Measurements from ENCODE around the gene DOCK9. TPM values are rescaled to one million over a fixed set of nuclear protein-coding genes. Genes with fewer than 3 reads are reported as not detected.

Gene DOCK9, protein sequence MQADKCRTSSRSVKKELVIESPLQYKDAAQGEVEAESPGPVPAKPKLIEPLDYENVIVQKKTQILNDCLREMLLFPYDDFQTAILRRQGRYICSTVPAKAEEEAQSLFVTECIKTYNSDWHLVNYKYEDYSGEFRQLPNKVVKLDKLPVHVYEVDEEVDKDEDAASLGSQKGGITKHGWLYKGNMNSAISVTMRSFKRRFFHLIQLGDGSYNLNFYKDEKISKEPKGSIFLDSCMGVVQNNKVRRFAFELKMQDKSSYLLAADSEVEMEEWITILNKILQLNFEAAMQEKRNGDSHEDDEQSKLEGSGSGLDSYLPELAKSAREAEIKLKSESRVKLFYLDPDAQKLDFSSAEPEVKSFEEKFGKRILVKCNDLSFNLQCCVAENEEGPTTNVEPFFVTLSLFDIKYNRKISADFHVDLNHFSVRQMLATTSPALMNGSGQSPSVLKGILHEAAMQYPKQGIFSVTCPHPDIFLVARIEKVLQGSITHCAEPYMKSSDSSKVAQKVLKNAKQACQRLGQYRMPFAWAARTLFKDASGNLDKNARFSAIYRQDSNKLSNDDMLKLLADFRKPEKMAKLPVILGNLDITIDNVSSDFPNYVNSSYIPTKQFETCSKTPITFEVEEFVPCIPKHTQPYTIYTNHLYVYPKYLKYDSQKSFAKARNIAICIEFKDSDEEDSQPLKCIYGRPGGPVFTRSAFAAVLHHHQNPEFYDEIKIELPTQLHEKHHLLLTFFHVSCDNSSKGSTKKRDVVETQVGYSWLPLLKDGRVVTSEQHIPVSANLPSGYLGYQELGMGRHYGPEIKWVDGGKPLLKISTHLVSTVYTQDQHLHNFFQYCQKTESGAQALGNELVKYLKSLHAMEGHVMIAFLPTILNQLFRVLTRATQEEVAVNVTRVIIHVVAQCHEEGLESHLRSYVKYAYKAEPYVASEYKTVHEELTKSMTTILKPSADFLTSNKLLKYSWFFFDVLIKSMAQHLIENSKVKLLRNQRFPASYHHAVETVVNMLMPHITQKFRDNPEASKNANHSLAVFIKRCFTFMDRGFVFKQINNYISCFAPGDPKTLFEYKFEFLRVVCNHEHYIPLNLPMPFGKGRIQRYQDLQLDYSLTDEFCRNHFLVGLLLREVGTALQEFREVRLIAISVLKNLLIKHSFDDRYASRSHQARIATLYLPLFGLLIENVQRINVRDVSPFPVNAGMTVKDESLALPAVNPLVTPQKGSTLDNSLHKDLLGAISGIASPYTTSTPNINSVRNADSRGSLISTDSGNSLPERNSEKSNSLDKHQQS (N-terminal part only)
- total RNA-seq (2014; rRNA removed; shearing (Covaris generic); ENCODE audit: low replicate concordance) = 1.7 and 2.1 TPM in 2 replicates

DNA sequence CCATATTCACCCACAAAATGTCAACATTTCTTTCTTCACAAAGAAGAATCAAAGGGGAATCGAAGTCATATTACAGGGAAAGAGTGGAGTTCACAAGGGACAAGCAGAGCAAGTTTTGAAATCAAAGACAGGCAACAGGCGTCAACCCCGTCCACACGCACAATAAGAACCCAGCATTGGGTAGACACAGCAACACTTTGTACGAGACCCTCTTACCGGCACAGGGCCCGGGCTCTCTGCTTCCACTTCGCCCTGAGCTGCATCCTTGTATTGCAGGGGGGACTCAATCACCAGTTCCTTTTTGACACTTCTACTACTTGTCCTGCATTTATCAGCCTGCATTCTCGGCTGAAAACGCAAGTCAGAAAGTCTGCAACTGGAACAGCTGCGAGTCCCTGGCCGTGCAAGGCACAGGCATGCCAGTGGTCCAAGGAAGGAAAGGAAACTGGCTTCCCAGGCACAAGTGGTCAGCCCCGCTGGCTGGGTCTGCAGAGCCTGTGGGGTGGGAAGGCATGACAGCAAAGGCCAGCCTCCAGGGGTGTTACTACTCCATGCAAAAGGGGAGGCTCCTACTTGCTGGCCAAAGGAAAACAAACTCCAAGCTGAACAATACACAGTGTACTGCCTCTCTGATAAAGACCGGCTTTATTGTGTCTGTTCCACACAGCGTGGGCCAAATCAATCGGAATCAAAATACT is at the start of gene DOCK9:
DOCK9 (minus strand) TSS at position 497 of the 698 bp plus-strand sequence; CDS start at position 342, 155 bp downstream.
- H3K36me3 ChIP-seq = no peaks in the 10 kb centered on the region
- H3K9me3 ChIP-seq = no peaks in the 10 kb centered on the region
- peak within 1 kb of the TSS; percentile 27 for H3K4me3 ChIP-seq
- DNase-seq = peak; percentile 51
- no peaks in the 10 kb centered on the region for H3K27me3 ChIP-seq

DNA sequence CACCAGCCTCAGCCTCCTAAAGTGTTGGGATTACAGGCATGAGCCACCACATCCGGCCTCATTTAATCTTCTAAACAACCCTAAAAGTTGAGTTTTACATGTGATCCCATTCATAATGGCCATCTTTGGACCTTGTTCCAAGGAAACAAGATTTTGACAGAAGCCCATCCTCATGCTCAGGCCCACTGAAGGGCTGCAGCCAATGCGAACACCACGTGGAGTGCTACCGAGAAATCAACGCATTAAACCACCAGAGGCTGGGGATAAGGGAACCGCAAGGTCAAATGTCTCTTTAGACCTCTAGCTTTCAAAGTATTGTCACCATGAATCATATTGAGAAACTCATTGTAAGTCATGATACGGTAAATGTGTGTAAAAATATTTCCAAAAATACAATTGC is 49.4 kb upstream of the DOCK9 start:
- H3K4me3 ChIP-seq = no peak overlapping the region
- no peaks in the 10 kb centered on the region for H3K36me3 ChIP-seq
- H3K9me3 ChIP-seq = peaks cover 2% of the 10 kb centered on the region; the same call in 1 of the 2 replicates
- no peaks in the 10 kb centered on the region for H3K27me3 ChIP-seq
- DNase-seq = no peak

DNA sequence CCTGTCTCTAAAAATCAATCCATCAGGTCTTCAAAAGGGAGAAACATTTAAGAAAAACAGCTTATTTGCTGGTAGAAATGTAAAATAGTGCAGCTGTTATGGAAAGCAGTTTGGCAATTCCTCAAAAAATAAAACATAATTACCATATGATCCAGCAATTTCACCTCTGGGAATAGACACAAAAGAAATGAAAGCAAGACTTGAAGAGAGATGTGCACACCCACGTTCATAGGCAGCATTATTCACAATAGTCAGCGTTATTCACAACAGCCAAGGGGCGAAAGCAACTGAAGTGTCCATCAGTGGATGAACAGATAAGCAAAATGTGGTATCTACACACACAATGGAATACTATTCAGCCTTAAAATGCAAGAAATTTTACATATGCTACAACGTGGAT is 45.1 kb upstream of the DOCK9 start:
- H3K9me3 ChIP-seq = no peaks in the 10 kb centered on the region
- no peak for DNase-seq
- no peaks in the 10 kb centered on the region for H3K36me3 ChIP-seq
- no peaks in the 10 kb centered on the region for H3K27me3 ChIP-seq
- H3K4me3 ChIP-seq = no peak overlapping the region

DNA sequence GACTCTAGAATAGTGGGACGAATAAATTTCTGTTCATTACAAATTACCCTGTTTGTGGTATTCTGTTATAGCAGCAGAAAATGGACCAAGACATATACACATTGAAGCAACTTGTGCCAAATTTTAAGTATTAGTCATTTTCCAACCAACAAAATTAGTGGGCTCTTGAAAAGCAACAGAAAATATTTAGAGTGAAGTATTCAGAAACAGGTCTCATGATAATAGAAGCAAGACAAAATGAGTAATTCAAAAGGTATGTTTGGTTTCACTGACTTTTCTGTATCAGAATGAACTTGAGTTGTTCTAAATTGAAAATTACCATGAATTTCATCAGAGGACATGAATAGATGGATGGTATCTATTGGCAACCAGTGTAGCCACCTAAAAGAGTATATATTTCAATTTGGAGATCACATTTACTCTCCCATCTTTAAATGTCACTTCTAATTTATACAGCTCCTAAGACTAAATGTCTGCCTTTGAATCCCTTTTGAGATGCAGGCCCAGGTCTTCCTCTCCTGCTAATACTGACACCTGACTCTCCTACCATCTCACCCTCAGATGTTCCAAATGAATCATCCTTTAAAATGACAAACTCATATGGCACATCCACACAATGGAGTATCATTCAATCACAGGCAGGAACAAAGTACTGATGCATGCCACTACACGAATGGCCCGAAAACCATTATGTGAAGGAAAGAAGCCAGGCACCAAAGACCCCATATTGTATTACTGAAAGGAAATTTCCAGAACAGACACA is 40.7 kb upstream of the DOCK9 start:
- H3K9me3 ChIP-seq = no peaks in the 10 kb centered on the region
- no peak overlapping the region for H3K4me3 ChIP-seq
- no peaks in the 10 kb centered on the region for H3K27me3 ChIP-seq
- H3K36me3 ChIP-seq = no peaks in the 10 kb centered on the region
- DNase-seq = no peak

DNA sequence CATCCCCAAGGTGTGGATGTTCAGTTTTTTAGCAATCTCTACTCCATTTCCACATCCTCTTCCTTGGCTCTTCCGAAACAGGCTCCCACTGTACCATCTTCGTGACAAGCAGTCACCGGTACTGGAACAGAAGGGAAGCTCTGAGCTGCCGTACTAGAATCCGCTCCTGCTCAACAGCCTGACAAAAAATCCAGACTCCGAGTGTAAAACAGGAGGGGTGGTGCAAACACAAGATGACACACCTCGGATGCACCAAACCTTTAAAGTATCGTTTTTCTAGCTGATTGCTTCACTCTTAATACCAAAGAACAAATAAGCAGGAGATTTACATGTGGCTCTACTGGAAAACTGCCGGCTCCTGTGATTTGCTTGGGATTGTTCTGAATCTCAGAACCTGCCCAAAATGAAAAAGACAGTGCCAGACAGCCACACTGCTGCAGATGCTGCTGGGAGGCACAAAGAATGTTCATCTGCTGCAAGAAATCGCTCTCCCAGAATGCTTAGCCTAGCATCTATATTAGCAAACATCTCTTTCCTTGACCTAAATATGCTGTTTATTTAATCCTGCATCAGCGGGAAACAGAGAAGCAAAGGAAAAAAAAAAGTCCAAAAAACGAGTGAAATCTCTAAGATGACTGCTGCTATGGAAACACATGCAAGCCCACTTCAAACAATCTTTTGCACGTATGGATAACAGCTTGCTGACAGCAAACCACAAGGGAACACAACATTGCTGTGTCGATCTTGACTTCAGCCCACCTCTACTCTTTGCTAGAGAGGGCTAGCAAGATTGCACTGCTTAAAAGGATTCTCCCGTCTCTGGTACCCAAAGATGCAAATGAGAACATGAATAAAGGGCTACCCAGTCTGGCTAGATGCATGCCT is 38.0 kb upstream of the DOCK9 start:
- Histone ChIP-seq H3K36me3 (no peaks in the 10 kb centered on the region), H3K4me3 (no peak overlapping the region), H3K27me3 (no peaks in the 10 kb centered on the region), H3K9me3 (no peaks in the 10 kb centered on the region)
- DNase-seq = no peak

DNA sequence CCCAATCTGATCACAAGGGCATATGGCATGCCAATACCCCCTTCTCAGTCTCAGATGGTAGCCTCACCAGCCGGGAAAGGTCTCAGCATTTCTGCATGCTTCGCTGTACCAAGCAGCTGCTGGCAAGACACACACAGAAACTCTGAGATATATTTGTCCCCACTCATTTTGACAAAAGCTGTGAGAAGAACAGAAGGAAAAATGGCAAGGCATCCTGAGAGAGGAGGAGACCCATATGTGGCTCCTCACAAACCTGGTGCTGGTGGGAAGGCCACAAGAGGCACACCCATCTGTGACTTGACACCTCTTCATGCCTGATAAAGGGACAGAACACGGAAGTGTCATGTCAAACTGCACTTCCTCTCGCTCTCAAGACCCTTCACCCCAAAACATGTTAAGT is 36.7 kb upstream of the DOCK9 start:
- Histone ChIP-seq H3K36me3 (no peaks in the 10 kb centered on the region), H3K9me3 (no peaks in the 10 kb centered on the region)
- DNase-seq = no peak

DNA sequence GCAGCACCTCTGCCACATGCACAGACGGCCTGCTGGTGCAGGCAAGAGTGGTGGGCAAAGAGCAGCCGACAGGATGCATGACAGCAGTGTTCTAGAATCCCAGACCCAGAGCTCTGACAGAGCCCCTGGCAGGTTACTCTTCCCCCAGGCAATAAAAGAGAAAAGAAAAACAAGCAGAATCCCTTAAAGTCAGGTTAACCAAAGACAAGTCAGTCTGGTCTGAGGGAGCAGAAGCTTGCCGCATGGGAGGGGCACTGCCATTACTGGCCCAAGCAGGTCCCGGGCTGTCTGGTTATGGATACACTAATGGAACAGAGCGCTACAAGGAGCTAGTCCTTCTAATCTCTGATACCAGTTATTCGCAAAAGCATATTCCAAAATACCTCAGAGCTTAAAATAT is 36.1 kb upstream of the DOCK9 start:
- Histone ChIP-seq H3K9me3 (no peaks in the 10 kb centered on the region), H3K36me3 (no peaks in the 10 kb centered on the region), H3K27me3 (no peaks in the 10 kb centered on the region), H3K4me3 (no peak overlapping the region)
- no peak for DNase-seq

More for the DNA sequence above, 36.7 kb upstream of the DOCK9 start:
- no peaks in the 10 kb centered on the region for H3K27me3 ChIP-seq
- no peak overlapping the region for H3K4me3 ChIP-seq

DNA sequence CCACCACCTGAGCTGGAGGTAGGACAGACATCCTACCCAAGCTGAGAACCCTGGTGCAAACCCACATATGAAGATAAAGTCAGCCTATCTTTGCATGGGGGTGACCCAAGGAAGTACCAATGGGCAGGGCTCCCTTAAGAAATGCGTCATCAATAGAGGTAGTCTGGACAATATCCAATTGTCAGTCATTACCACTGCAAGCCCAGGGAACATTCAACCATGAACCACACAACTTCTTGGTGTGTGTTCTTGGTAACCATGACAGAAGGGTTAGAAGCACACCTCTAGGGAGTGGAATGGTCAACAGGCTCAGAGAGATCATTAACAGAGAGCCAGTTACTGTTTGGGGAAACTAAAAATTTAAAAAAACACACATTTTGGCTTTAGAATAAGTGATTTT is 34.7 kb upstream of the DOCK9 start:
- H3K4me3 ChIP-seq = no peak overlapping the region
- no peaks in the 10 kb centered on the region for H3K9me3 ChIP-seq
- H3K36me3 ChIP-seq = no peaks in the 10 kb centered on the region
- DNase-seq = no peak
- H3K27me3 ChIP-seq = no peaks in the 10 kb centered on the region

DNA sequence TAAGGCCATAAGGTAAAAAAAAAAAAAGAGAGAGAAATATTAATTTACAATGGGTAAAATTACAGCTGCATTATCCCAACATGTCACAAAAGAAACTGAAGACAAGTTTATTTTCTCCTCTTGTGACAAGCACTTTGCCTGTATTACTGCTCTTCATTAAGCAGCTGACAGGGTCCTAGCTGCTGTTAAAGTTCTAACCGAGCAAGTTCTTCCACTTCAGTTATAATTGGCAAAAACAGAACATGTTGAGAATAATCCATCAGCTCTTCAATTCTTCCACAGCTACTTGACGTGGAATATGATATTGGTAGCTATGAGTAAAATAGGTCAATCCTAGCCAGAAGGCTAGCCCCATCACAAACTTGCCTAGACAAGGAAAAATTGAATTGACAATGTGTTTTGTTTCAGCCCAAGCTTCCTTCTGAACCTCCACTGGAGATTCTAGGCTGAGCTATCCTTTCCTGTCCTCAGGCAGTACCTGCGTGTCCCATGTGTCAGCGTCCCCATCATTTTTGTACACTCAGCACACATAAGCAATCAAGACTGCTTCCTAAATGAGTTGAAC is 32.2 kb upstream of the DOCK9 start:
- Histone ChIP-seq H3K4me3 (no peak overlapping the region), H3K36me3 (no peaks in the 10 kb centered on the region), H3K27me3 (no peaks in the 10 kb centered on the region; the same call in 1 of the 2 replicates), H3K9me3 (no peaks in the 10 kb centered on the region)
- DNase-seq = no peak

DNA sequence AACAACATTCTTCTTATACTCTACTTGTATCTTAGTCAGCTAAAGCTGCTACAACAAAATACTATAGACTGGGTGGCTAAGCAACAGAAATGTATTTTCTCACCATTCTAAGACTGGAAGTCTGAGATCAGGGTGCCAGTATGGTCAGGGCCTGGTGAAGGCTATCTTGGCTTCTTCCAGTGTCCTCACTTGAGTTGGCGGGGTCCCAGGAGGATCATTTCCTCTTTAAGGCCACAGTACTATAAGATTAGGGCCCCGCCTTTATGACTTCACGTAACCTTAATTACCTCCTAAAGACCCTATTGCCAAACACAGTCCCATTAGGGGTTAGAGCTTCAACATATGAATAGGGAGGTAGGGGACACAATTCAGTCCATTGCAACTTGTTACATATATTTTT is 30.7 kb upstream of the DOCK9 start:
- Histone ChIP-seq H3K36me3 (no peaks in the 10 kb centered on the region), H3K4me3 (no peak overlapping the region), H3K9me3 (no peaks in the 10 kb centered on the region), H3K27me3 (no peaks in the 10 kb centered on the region; the same call in 1 of the 2 replicates)
- DNase-seq = peak; percentile 3

DNA sequence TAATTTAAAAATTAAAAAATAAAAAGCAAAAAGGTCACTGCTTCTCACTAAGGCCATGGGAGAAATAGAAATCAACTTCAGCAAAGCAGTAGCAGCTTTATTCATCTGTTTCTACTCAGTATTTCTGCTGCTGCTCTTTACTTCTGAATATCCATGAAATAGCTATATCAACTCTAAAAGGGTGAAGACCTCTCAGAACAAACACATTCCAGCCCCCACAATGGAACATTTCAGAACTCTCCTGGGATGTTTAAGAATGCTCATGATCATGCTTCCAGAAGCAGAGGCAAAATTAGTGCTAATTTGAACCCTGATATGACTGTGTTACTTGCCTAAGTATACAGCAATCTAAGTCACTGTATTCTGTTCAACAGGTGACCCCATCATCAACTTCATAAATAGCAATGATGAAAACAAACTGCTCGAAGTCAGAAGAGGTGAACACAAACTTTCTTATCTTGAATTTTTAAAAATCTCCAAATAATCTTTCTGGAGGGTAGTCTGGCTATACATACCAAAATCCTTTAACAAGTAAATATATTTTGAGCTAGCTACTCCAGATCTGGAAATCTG is 29.6 kb upstream of the DOCK9 start:
- H3K4me3 ChIP-seq = no peak overlapping the region
- no peaks in the 10 kb centered on the region; the same call in 1 of the 2 replicates for H3K27me3 ChIP-seq
- H3K36me3 ChIP-seq = no peaks in the 10 kb centered on the region
- DNase-seq = no peak
- H3K9me3 ChIP-seq = no peaks in the 10 kb centered on the region

DNA sequence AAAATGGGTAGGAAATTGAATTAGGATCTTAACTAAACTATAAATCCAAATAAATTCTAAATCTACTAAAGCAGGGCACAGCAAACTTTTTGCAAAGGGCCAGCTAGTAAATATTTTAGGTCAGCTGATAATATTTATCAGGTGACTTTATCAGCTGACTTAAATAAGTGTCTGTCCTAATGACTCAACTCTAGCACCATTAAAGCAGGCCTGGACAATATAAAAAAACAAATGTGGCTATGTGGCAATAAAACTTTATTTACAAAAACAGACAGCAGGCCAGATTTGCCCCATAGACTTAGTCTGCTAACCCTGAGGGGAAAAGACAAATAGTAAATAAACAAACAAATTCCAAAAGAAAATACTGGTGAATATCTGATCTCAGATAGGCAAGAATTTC is 27.7 kb upstream of the DOCK9 start:
- Histone ChIP-seq H3K36me3 (no peaks in the 10 kb centered on the region), H3K27me3 (no peaks in the 10 kb centered on the region; the same call in 1 of the 2 replicates), H3K4me3 (no peak overlapping the region), H3K9me3 (no peaks in the 10 kb centered on the region)
- DNase-seq = no peak

DNA sequence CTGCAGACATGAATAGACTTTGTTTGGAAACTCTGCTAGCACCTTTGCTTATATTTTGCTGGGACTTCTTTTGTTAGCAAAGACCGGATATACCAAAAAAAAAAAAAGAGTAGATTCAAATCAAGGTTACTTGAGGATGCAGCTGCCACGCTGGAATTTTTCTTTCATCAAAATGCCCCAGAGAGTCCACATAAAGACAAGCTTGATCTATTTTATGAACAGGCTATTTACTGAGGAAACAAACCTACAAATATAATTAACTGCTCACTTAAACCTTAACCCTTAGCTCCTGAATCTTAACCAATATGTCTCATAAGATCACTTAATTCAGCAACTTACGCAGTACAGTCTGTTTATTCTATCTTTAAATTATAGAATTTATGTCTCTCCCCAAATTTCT is 27.1 kb upstream of the DOCK9 start:
- Histone ChIP-seq H3K27me3 (no peaks in the 10 kb centered on the region; the same call in 1 of the 2 replicates), H3K9me3 (no peaks in the 10 kb centered on the region), H3K36me3 (no peaks in the 10 kb centered on the region), H3K4me3 (no peak overlapping the region)
- no peak for DNase-seq

DNA sequence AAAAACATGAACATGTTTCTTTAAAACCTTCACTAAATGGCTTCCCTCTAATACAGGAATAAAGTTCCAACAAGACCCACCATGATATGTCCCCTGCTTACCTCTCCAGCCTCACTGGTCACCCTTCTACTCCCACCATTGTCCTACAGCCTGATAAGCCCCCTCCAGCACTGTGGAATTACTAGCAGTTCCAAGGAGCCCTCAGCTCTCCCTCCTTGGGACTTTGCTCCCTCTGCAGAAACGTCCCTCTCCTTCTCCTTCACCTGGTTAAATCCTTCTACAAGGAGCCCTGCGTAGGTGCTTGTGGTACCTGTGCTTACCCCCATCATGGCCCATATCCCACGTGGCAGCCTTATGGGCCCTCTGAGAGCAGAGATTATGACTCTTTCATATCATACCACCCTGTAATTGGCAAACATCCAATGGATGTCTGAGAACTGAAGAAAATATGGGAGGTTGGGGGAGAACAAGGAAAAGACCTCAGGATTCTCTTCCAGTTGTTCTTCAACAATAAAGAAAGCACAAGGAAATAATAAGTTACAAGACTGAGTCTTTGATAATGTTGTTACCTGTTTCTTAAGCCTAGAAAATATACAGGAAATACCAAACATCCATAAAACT is 26.1 kb upstream of the DOCK9 start:
- H3K27me3 ChIP-seq = no peaks in the 10 kb centered on the region; the same call in 1 of the 2 replicates
- no peak for DNase-seq
- no peaks in the 10 kb centered on the region for H3K9me3 ChIP-seq
- no peaks in the 10 kb centered on the region for H3K36me3 ChIP-seq
- no peak overlapping the region for H3K4me3 ChIP-seq

All from MG63 (cell line).